Spleen (tissue), 11 donors: ENCODE measurements around the gene RPS18. TPM values are rescaled to one million over a fixed set of nuclear protein-coding genes. Genes with fewer than 3 reads are reported as not detected.
"Not testable (repeated sequence)": the region's sequence is repeated elsewhere in the genome, so short reads cannot be mapped to it uniquely, and the experiment has no call there.

ENCODE experiments used
- DNase-seq: peaks from one replicate; pipeline ENCODE4 v3.0.0-alpha.2; 2020
- H3K27ac ChIP-seq, 8 donors: fragments of 200-600 bp; sonication (generic) in 7 of 8; 1 replicate in 4 of 8; 2 replicates in 4 of 8; pipeline versions ENCODE4 v1.5.0 to v1.8.0; 2016 to 2021; ENCODE audit warnings: inconsistent platforms in 4 of 8, mild to moderate bottlenecking in 4 of 8, moderate library complexity in 1 of 8
- H3K27me3 ChIP-seq, 7 donors: fragments of 200-600 bp; sonication (generic) in 6 of 7; replicated peaks in 1 of 7; 1 replicate in 4 of 7; 2 replicates in 3 of 7; pipeline versions ENCODE4 v1.5.0 to v1.8.0; 2016 to 2021; ENCODE audit warnings: inconsistent platforms in 3 of 7, mild to moderate bottlenecking in 1 of 7
- H3K36me3 ChIP-seq, 6 donors: fragments of 200-600 bp; sonication (generic) in 5 of 6; 1 replicate in 4 of 6; 2 replicates in 2 of 6; pipeline versions ENCODE4 v1.5.0 to v1.8.0; 2016 to 2021; ENCODE audit warnings: inconsistent platforms in 2 of 6
- H3K4me1 ChIP-seq, 6 donors: fragments of 200-600 bp; sonication (generic) in 5 of 6; 1 replicate in 3 of 6; 2 replicates in 3 of 6; pipeline versions ENCODE4 v1.5.0 to v1.8.0; 2016 to 2021; ENCODE audit warnings: inconsistent platforms in 3 of 6
- H3K4me3 ChIP-seq, 8 donors: fragments of 200-600 bp; sonication (generic) in 7 of 8; 1 replicate in 4 of 8; 2 replicates in 4 of 8; pipeline versions ENCODE4 v1.5.0 to v1.8.0; 2016 to 2021; ENCODE audit warnings: inconsistent platforms in 4 of 8, mild to moderate bottlenecking in 4 of 8, moderate library complexity in 2 of 8
- H3K9me3 ChIP-seq, 8 donors: fragments of 200-600 bp; sonication (generic) in 7 of 8; 1 replicate in 4 of 8; 2 replicates in 4 of 8; pipeline versions ENCODE4 v1.5.0 to v1.8.0; 2016 to 2021; ENCODE audit warnings: inconsistent platforms in 4 of 8
- CTCF ChIP-seq, 11 experiments: fragments of 200-600 bp in 7 of 11; fragments of 450-650 bp in 4 of 11; sonication (generic) in 4 of 11; IDR thresholded peaks in 8 of 11; conservative IDR thresholded peaks in 3 of 11; 1 replicate in 7 of 11; 2 replicates in 4 of 11; pipeline versions ENCODE4 v1.4.0 to v1.8.0; 2016 to 2021; ENCODE audit warnings: antibody characterized with exemption in 11 of 11, inconsistent platforms in 4 of 11, mild to moderate bottlenecking in 1 of 11
- POLR2A ChIP-seq, 3 donors: fragments of 450-650 bp; IDR thresholded peaks; one replicate each; pipeline ENCODE4 v1.5.1; 2017; ENCODE audit warnings: antibody characterized with exemption in 3 of 3, mild to moderate bottlenecking in 1 of 3
- POLR2AphosphoS5 ChIP-seq, 3 donors: sonication (generic); formaldehyde crosslinking; IDR thresholded peaks; one replicate each; pipeline ENCODE4 v1.5.1; 2017; ENCODE audit warnings: antibody characterized with exemption in 3 of 3
- WGBS, 5 donors: extraction: QIAGEN DNeasy Blood & Tissue Kit in 3 of 5; methylation state at CpG; one replicate each; pipeline versions ENCODE4 v1.1.5 to v1.1.7; 2013 to 2018; 5-methylcytosine and 5-hydroxymethylcytosine counted together
- intact Hi-C: fragments of 100-400 bp; cut with DNase I; formaldehyde crosslinking; loops from one replicate; pipeline ENCODE4 v1.15.0; 2023; ENCODE audit warnings: low total_unique reads
- polyA plus RNA-seq, 3 donors: library from polyadenylated mRNA; stranded (reverse); fragments of 200-250 nt; gene quantifications; one replicate each; pipeline ENCODE4 v1.2.1, GENCODE V29; 2013
- total RNA-seq, 7 donors: library from RNA; depleted of rRNA in 3 of 7; stranded (reverse); fragments of >200 nt in 3 of 7; fragmentation: NEBNext Ultra II Directional in 4 of 7; extraction: Animal tissue kit (Norgen Biotek cat#: 25700) in 4 of 7; gene quantifications; one replicate each; pipeline versions ENCODE4 v1.1.0 to v1.2.1, GENCODE V29; 2016 to 2021
- donor health status: healthy with polysubstance abuse.
- donor health status: DM: no; HTN: no; CAD: no; lungs with moderate emphysema.
- donor health status: DM: no; HTN: no; CAD: no.
- donor health status: Bipolar disorder and iron deficiency.
- donor health status: healthy.
- donor health status: DM: no; HTN: no; CAD: no.
- donor health status: DM: yes; HTN: yes; CAD: no.

The RPS18 gene
- total and polyA plus RNA-seq, 10 donors: 1,471 to 17,605 (median 2,766) TPM

- Histone ChIP-seq H3K27ac (peak overlapping the region; percentile 94 to 99 (median 97)), H3K36me3 (peaks cover 0 to 71% (median 50%) of the 10 kb centered on the region in 6 donors), H3K4me1 (peaks cover 66 to 92% (median 86%) of the 10 kb centered on the region in 6 donors), H3K4me3 (peak overlapping the region in 7 of 8 donors; percentile 74 to 87 (median 80))
- 65 to 81% (median 73%) methylated on average over 16 of the region's 16 CpGs for WGBS, 5 donors
- H3K9me3 ChIP-seq, H3K27me3 ChIP-seq, intact Hi-C loops, DNase-seq: not testable (repeated sequence)
- TF ChIP-seq POLR2AphosphoS5 (IDR thresholded peaks at IDR 0.05): peak in 2 of 3 donors; percentile 6 to 30
These were observed 4.1 kb downstream of the RPS18 start for GRCh38 chr6:33275795-33276580.

GRCh38 chr6:33276581-33276863, 4.6 kb downstream of the RPS18 start:
- H3K27ac ChIP-seq: peak overlapping the region; percentile 94 to 99 (median 97)
- no peak for DNase-seq
- H3K4me1 ChIP-seq: peaks cover 65 to 93% (median 87%) of the 10 kb centered on the region in 6 donors
- peaks cover 0 to 76% (median 52%) of the 10 kb centered on the region in 6 donors for H3K36me3 ChIP-seq
- no peaks in the 10 kb centered on the region for H3K9me3 ChIP-seq
- intact Hi-C loops: no loop called here
- no peak for TF ChIP-seq POLR2AphosphoS5 (IDR thresholded peaks at IDR 0.05)
- TF ChIP-seq CTCF (IDR thresholded peaks at IDR 0.05 in 8 of 11, conservative IDR thresholded peaks at IDR 0.05 in 3 of 11): no peak
- TF ChIP-seq POLR2A (IDR thresholded peaks at IDR 0.05): no peak
- no peaks in the 10 kb centered on the region for H3K27me3 ChIP-seq
- peak overlapping the region; percentile 74 to 87 (median 80) for H3K4me3 ChIP-seq

GRCh38 chr6:33276864-33277662, 5.2 kb downstream of the RPS18 start, which contains the start of gene B3GALT4:
Gene B3GALT4 (plus strand): TSS chr6:33277123. CDS start chr6:33277420, 297 bp downstream.
- 0 to 1% (median 1%) methylated on average over 28 to 80 of the region's 80 CpGs for WGBS, 5 donors
- intact Hi-C loops: no loop called here
- Histone ChIP-seq H3K4me1 (peaks cover 65 to 96% (median 84%) of the 10 kb centered on the region in 6 donors), H3K9me3 (no peaks in the 10 kb centered on the region), H3K27me3 (no peaks in the 10 kb centered on the region), H3K4me3 (peak within 1 kb of the TSS; percentile 74 to 87 (median 80)), H3K27ac (peak within 1 kb of the TSS; percentile 94 to 99 (median 97)), H3K36me3 (peaks cover 0 to 81% (median 53%) of the 10 kb centered on the region in 6 donors)
- peak; percentile 96 for DNase-seq
- TF ChIP-seq POLR2AphosphoS5 (IDR thresholded peaks at IDR 0.05) (peak; percentile 89 to 91 (median 89)), CTCF (IDR thresholded peaks at IDR 0.05 in 8 of 11, conservative IDR thresholded peaks at IDR 0.05 in 3 of 11) (peak in 9 of 11 experiments; percentile 56 to 79 (median 73)), POLR2A (IDR thresholded peaks at IDR 0.05) (peak in 2 of 3 donors; percentile 18 to 40)

- Histone ChIP-seq H3K27me3 (no peaks in the 10 kb centered on the region), H3K4me1 (peaks cover 59 to 88% (median 76%) of the 10 kb centered on the region in 6 donors), H3K36me3 (peaks cover 0 to 86% (median 59%) of the 10 kb centered on the region in 6 donors), H3K4me3 (peak overlapping the region; percentile 74 to 87 (median 80)), H3K27ac (peak overlapping the region; percentile 94 to 99 (median 97)), H3K9me3 (no peaks in the 10 kb centered on the region)
- DNase-seq: peak; percentile 88
- TF ChIP-seq POLR2A (IDR thresholded peaks at IDR 0.05): no peak
- TF ChIP-seq POLR2AphosphoS5 (IDR thresholded peaks at IDR 0.05): peak in 1 of 3 donors; percentile 15
- TF ChIP-seq CTCF (IDR thresholded peaks at IDR 0.05 in 8 of 11, conservative IDR thresholded peaks at IDR 0.05 in 3 of 11): no peak
- intact Hi-C loops: no loop called here
- 12 to 40% (median 25%) methylated on average over 29 to 39 of the region's 39 CpGs for WGBS, 5 donors
These were observed 6.0 kb downstream of the RPS18 start for GRCh38 chr6:33277663-33278391.
